Adrenal gland (tissue), 12 donors: ENCODE results near the gene PAX7. TPM values are rescaled to one million over a fixed set of nuclear protein-coding genes. Genes with fewer than 3 reads are reported as not detected.

Experiments
- DNase-seq, 7 donors: peaks; one replicate each; pipeline ENCODE4 v3.0.0-alpha.2; 2019 to 2020
- H3K27ac ChIP-seq, 5 donors: fragments of 200-600 bp; sonication (generic) in 4 of 5; 1 replicate in 3 of 5; 2 replicates in 2 of 5; pipeline versions ENCODE4 v1.5.1 to v1.8.0; 2016 to 2020; ENCODE audit warnings: mild to moderate bottlenecking in 1 of 5
- H3K27me3 ChIP-seq: fragments of 200-600 bp; 2 replicates; pipeline ENCODE4 v1.8.0; 2021
- H3K36me3 ChIP-seq, 2 donors: fragments of 200-600 bp; replicated peaks in 1 of 2; 1 replicate in 1 of 2; 2 replicates in 1 of 2; pipeline versions ENCODE4 v1.5.1 to v1.8.0; 2018 to 2022
- H3K4me1 ChIP-seq, 2 donors: fragments of 200-600 bp; replicated peaks in 1 of 2; 1 replicate in 1 of 2; 2 replicates in 1 of 2; pipeline versions ENCODE4 v1.5.1 to v1.8.0; 2018 to 2021
- H3K4me3 ChIP-seq, 4 donors: fragments of 200-600 bp; sonication (generic) in 3 of 4; one replicate each; pipeline ENCODE4 v1.5.1; 2016 to 2018
- H3K9me3 ChIP-seq, 3 donors: fragments of 200-600 bp; sonication (generic) in 1 of 3; replicated peaks in 1 of 3; 1 replicate in 2 of 3; 2 replicates in 1 of 3; pipeline versions ENCODE4 v1.5.1 to v1.8.0; 2016 to 2021
- CTCF ChIP-seq, 6 experiments: fragments of 450-650 bp in 4 of 6; fragments of 200-600 bp in 2 of 6; sonication (generic) in 1 of 6; IDR thresholded peaks; 1 replicate in 5 of 6; 2 replicates in 1 of 6; pipeline versions ENCODE4 v1.5.1 to v1.8.0; 2016 to 2021; ENCODE audit warnings: antibody characterized with exemption in 6 of 6, mild to moderate bottlenecking in 2 of 6, moderate library complexity in 1 of 6
- POLR2A ChIP-seq, 2 donors: fragments of 450-650 bp; IDR thresholded peaks; one replicate each; pipeline ENCODE4 v1.6.1; 2017; ENCODE audit warnings: antibody characterized with exemption in 2 of 2, mild to moderate bottlenecking in 2 of 2, moderate library complexity in 1 of 2
- WGBS, 4 donors: extraction: QIAGEN DNeasy Blood & Tissue Kit in 2 of 4; methylation state at CpG; one replicate each; pipeline versions ENCODE4 v1.1.5 to v1.1.7; 2013 to 2017; 5-methylcytosine and 5-hydroxymethylcytosine counted together
- intact Hi-C, 2 donors: fragments of 100-400 bp; cut with DNase I; formaldehyde crosslinking; loops; one replicate each; pipeline versions ENCODE4 v1.14.1 to v1.15.0; 2022 to 2023
- polyA plus RNA-seq, 3 donors: library from polyadenylated mRNA; stranded (reverse); fragments of 200-250 nt in 2 of 3; fragments of 350-450 nt in 1 of 3; fragmentation: Illumina TruSeq in 1 of 3; extraction: RNeasy Lipid Tissue Mini Kit (QIAGEN cat#74804) in 1 of 3; gene quantifications; one replicate each; pipeline ENCODE4 v1.2.3, GENCODE V29; 2013 to 2014
- total RNA-seq, 9 donors: library from RNA; depleted of rRNA in 4 of 9; stranded (reverse); fragments of >200 nt in 4 of 9; fragments of 120-200 nt in 1 of 9; fragmentation: NEBNext Ultra II Directional in 1 of 9; extraction: Animal tissue kit (Norgen Biotek cat#: 25700) in 1 of 9; gene quantifications; one replicate each; pipeline versions ENCODE4 v1.1.0 to v1.2.4, GENCODE V29; 2013 to 2023
- donor health status: healthy with polysubstance abuse.
- donor health status: Bipolar disorder and iron deficiency.
- donor health status: DM: yes; HTN: yes; CAD: no.
- donor health status: DM: no; HTN: no; CAD: no.
- donor health status: DM: no; HTN: no; CAD: no.
- donor health status: DM: yes; HTN: yes; CAD: no.

The PAX7 gene
- total and polyA plus RNA-seq, 12 donors, result not detected

DNA sequence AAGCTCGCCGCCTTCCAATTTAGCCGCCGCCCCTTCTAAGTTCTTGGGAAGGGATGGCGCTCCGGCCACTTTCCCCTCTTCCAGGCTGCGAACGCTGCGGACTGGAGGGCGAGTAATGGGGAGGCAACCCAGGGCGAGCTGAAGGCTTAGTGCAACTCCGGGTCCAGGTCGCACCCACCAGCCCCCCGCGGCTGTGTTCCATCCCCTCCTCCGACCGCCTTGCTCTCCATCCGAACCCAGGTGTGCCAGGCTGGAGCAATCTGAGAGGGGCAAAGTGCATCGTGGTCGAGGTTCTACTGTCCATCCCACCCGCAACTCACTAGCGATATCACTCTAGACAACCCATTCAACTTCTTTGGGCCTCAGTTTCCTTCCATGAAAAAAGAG, 13.4 kb downstream of the PAX7 start:
- no peaks in the 10 kb centered on the region for H3K9me3 ChIP-seq
- WGBS, 4 donors, result 3 to 6% (median 5%) methylated on average over 13 to 22 of the region's 22 CpGs
- DNase-seq, result no peak
- no peak overlapping the region for H3K4me3 ChIP-seq
- peaks cover 94% of the 10 kb centered on the region for H3K27me3 ChIP-seq
- H3K36me3 ChIP-seq, result no peaks in the 10 kb centered on the region
- intact Hi-C loops, result no loop called here
- TF ChIP-seq CTCF (IDR thresholded peaks at IDR 0.05), result no peak
- TF ChIP-seq POLR2A (IDR thresholded peaks at IDR 0.05), result no peak
- H3K4me1 ChIP-seq, result peaks cover 0 to 5% of the 10 kb centered on the region in 2 donors
- H3K27ac ChIP-seq, result no peak overlapping the region

DNA sequence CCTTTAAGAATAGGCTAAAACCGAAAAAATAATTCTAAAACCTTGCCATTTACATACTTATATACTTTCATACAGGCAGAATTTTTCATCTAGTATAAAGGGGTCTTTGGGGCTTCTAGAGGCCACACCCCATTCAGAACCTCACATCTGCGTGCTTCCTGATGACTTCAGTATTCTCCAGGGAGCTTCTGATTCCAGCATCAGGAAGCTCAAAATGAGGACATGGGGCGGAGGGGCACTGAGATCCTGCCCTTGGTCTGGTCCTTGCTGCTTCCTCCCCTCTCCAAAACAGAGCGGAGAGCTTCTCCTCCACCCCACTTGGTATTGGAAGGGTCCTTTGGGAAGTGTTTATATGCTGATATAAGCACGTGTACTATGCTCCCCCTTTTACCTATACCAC, 13.8 kb downstream of the PAX7 start:
- peaks cover 93% of the 10 kb centered on the region for H3K27me3 ChIP-seq
- no peaks in the 10 kb centered on the region for H3K9me3 ChIP-seq
- TF ChIP-seq CTCF (IDR thresholded peaks at IDR 0.05), result no peak
- TF ChIP-seq POLR2A (IDR thresholded peaks at IDR 0.05), result no peak
- H3K36me3 ChIP-seq, result no peaks in the 10 kb centered on the region
- intact Hi-C loops, result no loop called here
- H3K27ac ChIP-seq, result no peak overlapping the region
- no peak for DNase-seq
- peaks cover 0 to 5% of the 10 kb centered on the region in 2 donors for H3K4me1 ChIP-seq
- WGBS, 4 donors, result 10 to 17% (median 11%) methylated on average over 5 of the region's 5 CpGs
- H3K4me3 ChIP-seq, result no peak overlapping the region

- H3K9me3 ChIP-seq, result no peaks in the 10 kb centered on the region
- no peak overlapping the region for H3K4me3 ChIP-seq
- intact Hi-C loops, result no loop called here
- peaks cover 0 to 5% of the 10 kb centered on the region in 2 donors for H3K4me1 ChIP-seq
- peaks cover 92% of the 10 kb centered on the region for H3K27me3 ChIP-seq
- no peak for DNase-seq
- H3K36me3 ChIP-seq, result no peaks in the 10 kb centered on the region
- TF ChIP-seq POLR2A (IDR thresholded peaks at IDR 0.05) (no peak), CTCF (IDR thresholded peaks at IDR 0.05) (no peak)
- H3K27ac ChIP-seq, result no peak overlapping the region
- 4 to 10% (median 5%) methylated on average over 19 to 46 of the region's 46 CpGs for WGBS, 4 donors
Observed at GRCh38 chr1:18644973-18645746, 14.5 kb downstream of the PAX7 start.

- Histone ChIP-seq H3K27me3 (peaks cover 90% of the 10 kb centered on the region), H3K4me3 (no peak overlapping the region), H3K9me3 (no peaks in the 10 kb centered on the region), H3K36me3 (no peaks in the 10 kb centered on the region), H3K27ac (no peak overlapping the region), H3K4me1 (peaks cover 0 to 5% of the 10 kb centered on the region in 2 donors)
- intact Hi-C loops, result no loop called here
- no peak for DNase-seq
- 16 to 21% (median 20%) methylated on average over 8 to 10 of the region's 10 CpGs for WGBS, 4 donors
- TF ChIP-seq POLR2A (IDR thresholded peaks at IDR 0.05) (no peak), CTCF (IDR thresholded peaks at IDR 0.05) (no peak)
Observed at GRCh38 chr1:18645747-18646090, 15.1 kb downstream of the PAX7 start.
